ENCODE results near the gene PARM1.

DNA sequence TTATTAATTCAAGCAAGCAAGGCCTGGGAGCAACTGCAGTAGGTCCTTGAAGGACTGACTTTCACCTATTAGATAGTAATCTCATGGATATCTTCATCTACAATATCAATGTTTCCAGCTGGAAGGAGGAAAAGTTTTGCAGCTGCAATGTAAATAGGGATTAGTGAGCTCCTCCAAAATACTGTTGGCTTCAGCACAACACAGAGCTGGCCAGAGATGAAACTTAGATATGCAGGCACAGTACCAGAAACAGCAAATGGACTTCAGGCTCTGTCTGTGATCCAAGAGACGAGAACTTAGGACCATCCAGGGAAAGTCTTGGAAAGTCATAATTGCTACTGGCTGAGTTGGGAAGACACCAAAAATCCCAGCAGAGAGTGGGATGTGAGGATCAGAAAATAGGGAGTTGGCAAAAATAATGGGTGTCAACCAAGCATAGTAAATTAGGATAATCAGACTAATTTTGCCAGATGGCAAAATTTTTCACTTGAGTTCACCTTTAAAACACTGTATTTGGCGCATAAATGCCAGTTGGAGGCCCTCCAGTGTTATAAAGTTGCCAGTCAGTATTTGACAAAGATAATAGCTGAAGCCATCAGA is 57.5 kb downstream of the PARM1 start:
- TF ChIP-seq, protein P1, sequence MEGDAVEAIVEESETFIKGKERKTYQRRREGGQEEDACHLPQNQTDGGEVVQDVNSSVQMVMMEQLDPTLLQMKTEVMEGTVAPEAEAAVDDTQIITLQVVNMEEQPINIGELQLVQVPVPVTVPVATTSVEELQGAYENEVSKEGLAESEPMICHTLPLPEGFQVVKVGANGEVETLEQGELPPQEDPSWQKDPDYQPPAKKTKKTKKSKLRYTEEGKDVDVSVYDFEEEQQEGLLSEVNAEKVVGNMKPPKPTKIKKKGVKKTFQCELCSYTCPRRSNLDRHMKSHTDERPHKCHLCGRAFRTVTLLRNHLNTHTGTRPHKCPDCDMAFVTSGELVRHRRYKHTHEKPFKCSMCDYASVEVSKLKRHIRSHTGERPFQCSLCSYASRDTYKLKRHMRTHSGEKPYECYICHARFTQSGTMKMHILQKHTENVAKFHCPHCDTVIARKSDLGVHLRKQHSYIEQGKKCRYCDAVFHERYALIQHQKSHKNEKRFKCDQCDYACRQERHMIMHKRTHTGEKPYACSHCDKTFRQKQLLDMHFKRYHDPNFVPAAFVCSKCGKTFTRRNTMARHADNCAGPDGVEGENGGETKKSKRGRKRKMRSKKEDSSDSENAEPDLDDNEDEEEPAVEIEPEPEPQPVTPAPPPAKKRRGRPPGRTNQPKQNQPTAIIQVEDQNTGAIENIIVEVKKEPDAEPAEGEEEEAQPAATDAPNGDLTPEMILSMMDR (conservative IDR thresholded peaks at IDR 0.05; ENCODE audit: low read depth, low read length): no peak
- TF ChIP-seq MAZ (IDR thresholded peaks at IDR 0.05; ENCODE audit: borderline replicate concordance, low read depth, low read length): no peak
- TF ChIP-seq RAD21 (IDR thresholded peaks at IDR 0.05; ENCODE audit: low read length): no peak
- no peak for TF ChIP-seq POLR2A (IDR thresholded peaks at IDR 0.05; ENCODE audit: low read depth, low read length)
